ENCODE measurements around the gene TROAP. TPM values are rescaled to one million over a fixed set of nuclear protein-coding genes. Genes with fewer than 3 reads are reported as not detected.

The TROAP gene
- total and polyA plus RNA-seq, 9 of the 15 experiments (the other 6 are each of a cell fraction or from before 2014, with no cell fraction given): 46.4 to 171 (median 59.8) TPM

- TF ChIP-seq, protein P1, sequence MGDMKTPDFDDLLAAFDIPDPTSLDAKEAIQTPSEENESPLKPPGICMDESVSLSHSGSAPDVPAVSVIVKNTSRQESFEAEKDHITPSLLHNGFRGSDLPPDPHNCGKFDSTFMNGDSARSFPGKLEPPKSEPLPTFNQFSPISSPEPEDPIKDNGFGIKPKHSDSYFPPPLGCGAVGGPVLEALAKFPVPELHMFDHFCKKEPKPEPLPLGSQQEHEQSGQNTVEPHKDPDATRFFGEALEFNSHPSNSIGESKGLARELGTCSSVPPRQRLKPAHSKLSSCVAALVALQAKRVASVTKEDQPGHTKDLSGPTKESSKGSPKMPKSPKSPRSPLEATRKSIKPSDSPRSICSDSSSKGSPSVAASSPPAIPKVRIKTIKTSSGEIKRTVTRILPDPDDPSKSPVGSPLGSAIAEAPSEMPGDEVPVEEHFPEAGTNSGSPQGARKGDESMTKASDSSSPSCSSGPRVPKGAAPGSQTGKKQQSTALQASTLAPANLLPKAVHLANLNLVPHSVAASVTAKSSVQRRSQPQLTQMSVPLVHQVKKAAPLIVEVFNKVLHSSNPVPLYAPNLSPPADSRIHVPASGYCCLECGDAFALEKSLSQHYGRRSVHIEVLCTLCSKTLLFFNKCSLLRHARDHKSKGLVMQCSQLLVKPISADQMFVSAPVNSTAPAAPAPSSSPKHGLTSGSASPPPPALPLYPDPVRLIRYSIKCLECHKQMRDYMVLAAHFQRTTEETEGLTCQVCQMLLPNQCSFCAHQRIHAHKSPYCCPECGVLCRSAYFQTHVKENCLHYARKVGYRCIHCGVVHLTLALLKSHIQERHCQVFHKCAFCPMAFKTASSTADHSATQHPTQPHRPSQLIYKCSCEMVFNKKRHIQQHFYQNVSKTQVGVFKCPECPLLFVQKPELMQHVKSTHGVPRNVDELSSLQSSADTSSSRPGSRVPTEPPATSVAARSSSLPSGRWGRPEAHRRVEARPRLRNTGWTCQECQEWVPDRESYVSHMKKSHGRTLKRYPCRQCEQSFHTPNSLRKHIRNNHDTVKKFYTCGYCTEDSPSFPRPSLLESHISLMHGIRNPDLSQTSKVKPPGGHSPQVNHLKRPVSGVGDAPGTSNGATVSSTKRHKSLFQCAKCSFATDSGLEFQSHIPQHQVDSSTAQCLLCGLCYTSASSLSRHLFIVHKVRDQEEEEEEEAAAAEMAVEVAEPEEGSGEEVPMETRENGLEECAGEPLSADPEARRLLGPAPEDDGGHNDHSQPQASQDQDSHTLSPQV (IDR thresholded peaks at IDR 0.05): 0 out of 2 replicates have a peak, but pooled peaks have one; percentile 54
- peak; percentile 70 for TF ChIP-seq FIP1L1 (IDR thresholded peaks at IDR 0.05; ENCODE audit: low read depth, low read length, poor library complexity, severe bottlenecking)
- TF ChIP-seq, protein P2, sequence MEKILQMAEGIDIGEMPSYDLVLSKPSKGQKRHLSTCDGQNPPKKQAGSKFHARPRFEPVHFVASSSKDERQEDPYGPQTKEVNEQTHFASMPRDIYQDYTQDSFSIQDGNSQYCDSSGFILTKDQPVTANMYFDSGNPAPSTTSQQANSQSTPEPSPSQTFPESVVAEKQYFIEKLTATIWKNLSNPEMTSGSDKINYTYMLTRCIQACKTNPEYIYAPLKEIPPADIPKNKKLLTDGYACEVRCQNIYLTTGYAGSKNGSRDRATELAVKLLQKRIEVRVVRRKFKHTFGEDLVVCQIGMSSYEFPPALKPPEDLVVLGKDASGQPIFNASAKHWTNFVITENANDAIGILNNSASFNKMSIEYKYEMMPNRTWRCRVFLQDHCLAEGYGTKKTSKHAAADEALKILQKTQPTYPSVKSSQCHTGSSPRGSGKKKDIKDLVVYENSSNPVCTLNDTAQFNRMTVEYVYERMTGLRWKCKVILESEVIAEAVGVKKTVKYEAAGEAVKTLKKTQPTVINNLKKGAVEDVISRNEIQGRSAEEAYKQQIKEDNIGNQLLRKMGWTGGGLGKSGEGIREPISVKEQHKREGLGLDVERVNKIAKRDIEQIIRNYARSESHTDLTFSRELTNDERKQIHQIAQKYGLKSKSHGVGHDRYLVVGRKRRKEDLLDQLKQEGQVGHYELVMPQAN (IDR thresholded peaks at IDR 0.05; ENCODE audit: borderline replicate concordance): peak; percentile 63; the same call in 1 of the 2 replicates
- TF ChIP-seq ZNF263 (CRISPR knock-in tag; IDR thresholded peaks at IDR 0.05; ENCODE audit: borderline replicate concordance): no peak; the same call in 1 of the 2 replicates
- TF ChIP-seq BRD9 (IDR thresholded peaks at IDR 0.05; ENCODE audit: low read depth, partially characterized antibody): peak; percentile 25
- TF ChIP-seq, protein P3, sequence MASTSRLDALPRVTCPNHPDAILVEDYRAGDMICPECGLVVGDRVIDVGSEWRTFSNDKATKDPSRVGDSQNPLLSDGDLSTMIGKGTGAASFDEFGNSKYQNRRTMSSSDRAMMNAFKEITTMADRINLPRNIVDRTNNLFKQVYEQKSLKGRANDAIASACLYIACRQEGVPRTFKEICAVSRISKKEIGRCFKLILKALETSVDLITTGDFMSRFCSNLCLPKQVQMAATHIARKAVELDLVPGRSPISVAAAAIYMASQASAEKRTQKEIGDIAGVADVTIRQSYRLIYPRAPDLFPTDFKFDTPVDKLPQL (IDR thresholded peaks at IDR 0.05; ENCODE audit: extremely low read depth, insufficient read length): peak; percentile 28
- 0 out of 2 replicates have a peak, but pooled peaks have one; percentile 83 for TF ChIP-seq PHB (CRISPR knock-in tag; IDR thresholded peaks at IDR 0.05)
- peak; percentile 30; the same call in 1 of the 2 replicates for TF ChIP-seq PKNOX1 (IDR thresholded peaks at IDR 0.05)
- peak; percentile 80 for TF ChIP-seq RBBP5 (IDR thresholded peaks at IDR 0.05; ENCODE audit: borderline replicate concordance, insufficient read depth, low read length, poor library complexity, severe bottlenecking)
- TF ChIP-seq ZNF639 (CRISPR knock-in tag; conservative IDR thresholded peaks at IDR 0.05 in 1 of 2, IDR thresholded peaks at IDR 0.05 in 1 of 2): peak in 1 of 2 experiments; percentile 94; a peak in 2 of 4 replicates
- TF ChIP-seq MXD1 (CRISPR knock-in tag; IDR thresholded peaks at IDR 0.05; ENCODE audit: borderline replicate concordance, poor library complexity, severe bottlenecking): no peak
- TF ChIP-seq MYC (IDR thresholded peaks at IDR 0.05; ENCODE audit: low read depth, low read length): peak; percentile 56; the same call in 1 of the 2 replicates
- peak; percentile 64; the same call in 1 of the 2 replicates for TF ChIP-seq MYC (CRISPR knock-in tag; IDR thresholded peaks at IDR 0.05; ENCODE audit: borderline replicate concordance, low read depth)
Measured at GRCh38 chr12:49366652-49367380, 43.8 kb downstream of the TROAP start (continued).

Data from K562 (cell line).